GM12801 (cell line): Measurements from ENCODE around the gene TNS2.

ENCODE experiments used
- CTCF ChIP-seq: IDR thresholded peaks from one replicate; pipeline ENCODE4 v1.5.1; 2011; ENCODE audit warnings: control low read depth; ENCODE audit not compliant: insufficient read length; ENCODE audit errors: extremely low read depth

Gene TNS2

GRCh38 chr12:53107122-53107521, 57.3 kb downstream of the TNS2 start:
- TF ChIP-seq CTCF, result no peak

- TF ChIP-seq CTCF, result no peak
These were observed 63.4 kb downstream of the TNS2 start for GRCh38 chr12:53113136-53113705.

- TF ChIP-seq CTCF, result no peak
These were observed 64.1 kb downstream of the TNS2 start for GRCh38 chr12:53113951-53114350.
